Astrocyte (in vitro differentiated cells and primary cell): ENCODE data around the gene CNTN5. TPM values are rescaled to one million over a fixed set of nuclear protein-coding genes. Genes with fewer than 3 reads are reported as not detected.

Experiments used
- DNase-seq: peaks from one replicate; pipeline ENCODE4 v3.0.0-alpha.2; 2010; ENCODE audit warnings: low read depth
- FAIRE-seq: peaks from 2 replicates; lab custom pipeline; 2011; peaks lifted over from hg19 to GRCh38; lab: Jason Lieb, UNC
- H2AFZ ChIP-seq: 2 replicates; pipeline ENCODE4 v1.6.0; 2012; ENCODE audit warnings: low read depth, low read length, inconsistent platforms
- H3K27ac ChIP-seq: 2 replicates; pipeline ENCODE4 v1.5.1; 2011; ENCODE audit warnings: low read depth, low read length, inconsistent platforms
- H3K27me3 ChIP-seq: 2 replicates; pipeline ENCODE4 v1.6.0; 2011; ENCODE audit warnings: low read length, inconsistent platforms; ENCODE audit not compliant: insufficient read depth
- H3K36me3 ChIP-seq: 2 replicates; pipeline ENCODE4 v1.5.1; 2011; ENCODE audit warnings: low read length, inconsistent platforms; ENCODE audit not compliant: insufficient read depth
- H3K4me1 ChIP-seq: 2 replicates; pipeline ENCODE4 v1.5.1; 2011; ENCODE audit warnings: low read length, inconsistent platforms; ENCODE audit not compliant: insufficient read depth
- H3K4me2 ChIP-seq: 2 replicates; pipeline ENCODE4 v1.6.0; 2012; ENCODE audit warnings: low read length, inconsistent platforms
- H3K4me3 ChIP-seq: 2 replicates; pipeline ENCODE4 v1.5.1; 2011; ENCODE audit warnings: low read depth, mild to moderate bottlenecking, low read length, inconsistent platforms; ENCODE audit not compliant: insufficient read depth
- H3K79me2 ChIP-seq: 2 replicates; pipeline ENCODE4 v1.6.0; 2012; ENCODE audit warnings: mild to moderate bottlenecking, low read length, inconsistent platforms; ENCODE audit not compliant: insufficient read depth
- H3K9ac ChIP-seq: 2 replicates; pipeline ENCODE4 v1.6.0; 2012; ENCODE audit warnings: mild to moderate bottlenecking, low read length, inconsistent platforms
- H3K9me3 ChIP-seq: 2 replicates; pipeline ENCODE4 v1.5.1; 2012; ENCODE audit warnings: low read depth, mild to moderate bottlenecking, low read length, inconsistent platforms; ENCODE audit not compliant: insufficient read depth
- H4K20me1 ChIP-seq: 2 replicates; pipeline ENCODE4 v1.6.0; 2012; ENCODE audit warnings: low read length, inconsistent platforms; ENCODE audit not compliant: insufficient read depth
- H3K27ac Mint-ChIP-seq: one replicate; pipeline ENCODE4 v1.8.0; 2021; ENCODE audit warnings: mild to moderate bottlenecking, mixed read lengths; ENCODE audit not compliant: unreplicated experiment
- H3K27me3 Mint-ChIP-seq: one replicate; pipeline ENCODE4 v1.8.0; 2021; ENCODE audit warnings: low read depth, mixed read lengths; ENCODE audit not compliant: unreplicated experiment
- H3K36me3 Mint-ChIP-seq: one replicate; pipeline ENCODE4 v1.8.0; 2021; ENCODE audit warnings: low read depth, mixed read lengths; ENCODE audit not compliant: unreplicated experiment
- H3K4me1 Mint-ChIP-seq: one replicate; pipeline ENCODE4 v1.8.0; 2021; ENCODE audit warnings: low read depth, mixed read lengths; ENCODE audit not compliant: unreplicated experiment
- H3K4me3 Mint-ChIP-seq: one replicate; pipeline ENCODE4 v1.8.0; 2021; ENCODE audit warnings: mild to moderate bottlenecking, moderate library complexity, mixed read lengths; ENCODE audit not compliant: unreplicated experiment
- H3K9me3 Mint-ChIP-seq: one replicate; pipeline ENCODE4 v1.8.0; 2021; ENCODE audit warnings: mild to moderate bottlenecking, mixed read lengths; ENCODE audit not compliant: unreplicated experiment
- EZH2 ChIP-seq: IDR thresholded peaks from 2 replicates; pipeline ENCODE4 v1.6.1; 2012; ENCODE audit warnings: mild to moderate bottlenecking, low read length, inconsistent platforms; ENCODE audit not compliant: insufficient read depth
- total RNA-seq: library from RNA; stranded (reverse); gene quantifications from 2 replicates; pipeline ENCODE4 v1.2.1, GENCODE V29; 2021
- TF ChIP-seq, protein P1 (sequence below): IDR thresholded peaks from 2 replicates; pipeline ENCODE4 v1.5.1; 2011; ENCODE audit warnings: low read depth, mild to moderate bottlenecking, inconsistent platforms, low read length, moderate library complexity; ENCODE audit not compliant: insufficient read depth

CNTN5 gene
- total RNA-seq, 1 donor from 2014 or later, result 1.1 TPM

DNA sequence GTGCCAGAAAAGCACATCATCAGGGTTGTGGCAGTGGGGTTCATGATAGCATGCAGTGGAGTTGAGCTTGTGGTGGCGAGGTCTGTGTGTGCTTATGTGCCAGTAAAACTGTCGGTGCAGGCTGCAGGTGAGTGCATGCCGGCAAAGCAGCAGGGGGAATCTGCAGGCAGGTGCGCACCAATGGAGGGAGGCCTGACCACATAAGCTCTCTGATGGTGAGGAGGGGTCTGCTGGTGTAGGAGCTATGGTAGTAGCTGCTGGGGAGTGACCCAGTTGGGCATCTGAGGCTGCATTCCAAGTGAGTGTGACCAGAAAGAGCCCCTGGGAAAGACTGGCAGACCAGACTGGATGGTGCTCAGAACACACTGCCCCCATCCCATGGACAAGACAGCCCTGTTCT, 121.5 kb downstream of the CNTN5 start:
- H3K27ac Mint-ChIP-seq, result no peak overlapping the region
- TF ChIP-seq, protein P1, sequence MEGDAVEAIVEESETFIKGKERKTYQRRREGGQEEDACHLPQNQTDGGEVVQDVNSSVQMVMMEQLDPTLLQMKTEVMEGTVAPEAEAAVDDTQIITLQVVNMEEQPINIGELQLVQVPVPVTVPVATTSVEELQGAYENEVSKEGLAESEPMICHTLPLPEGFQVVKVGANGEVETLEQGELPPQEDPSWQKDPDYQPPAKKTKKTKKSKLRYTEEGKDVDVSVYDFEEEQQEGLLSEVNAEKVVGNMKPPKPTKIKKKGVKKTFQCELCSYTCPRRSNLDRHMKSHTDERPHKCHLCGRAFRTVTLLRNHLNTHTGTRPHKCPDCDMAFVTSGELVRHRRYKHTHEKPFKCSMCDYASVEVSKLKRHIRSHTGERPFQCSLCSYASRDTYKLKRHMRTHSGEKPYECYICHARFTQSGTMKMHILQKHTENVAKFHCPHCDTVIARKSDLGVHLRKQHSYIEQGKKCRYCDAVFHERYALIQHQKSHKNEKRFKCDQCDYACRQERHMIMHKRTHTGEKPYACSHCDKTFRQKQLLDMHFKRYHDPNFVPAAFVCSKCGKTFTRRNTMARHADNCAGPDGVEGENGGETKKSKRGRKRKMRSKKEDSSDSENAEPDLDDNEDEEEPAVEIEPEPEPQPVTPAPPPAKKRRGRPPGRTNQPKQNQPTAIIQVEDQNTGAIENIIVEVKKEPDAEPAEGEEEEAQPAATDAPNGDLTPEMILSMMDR, result no peak
- TF ChIP-seq EZH2, result no peak
- H3K36me3 Mint-ChIP-seq, result no peaks in the 10 kb centered on the region
- no peak overlapping the region for H3K4me3 Mint-ChIP-seq
- Histone ChIP-seq H3K4me2 (no peak overlapping the region), H3K9ac (no peak overlapping the region), H3K27me3 (no peaks in the 10 kb centered on the region), H3K27ac (no peak overlapping the region), H3K36me3 (no peaks in the 10 kb centered on the region), H3K9me3 (no peaks in the 10 kb centered on the region), H3K4me1 (no peaks in the 10 kb centered on the region), H3K4me3 (no peak overlapping the region), H2AFZ (no peak overlapping the region), H3K79me2 (no peaks in the 10 kb centered on the region), H4K20me1 (no peaks in the 10 kb centered on the region)
- no peaks in the 10 kb centered on the region for H3K27me3 Mint-ChIP-seq
- no peaks in the 10 kb centered on the region for H3K4me1 Mint-ChIP-seq
- no peaks in the 10 kb centered on the region for H3K9me3 Mint-ChIP-seq
- DNase-seq (no peak), FAIRE-seq (no peak)

DNA sequence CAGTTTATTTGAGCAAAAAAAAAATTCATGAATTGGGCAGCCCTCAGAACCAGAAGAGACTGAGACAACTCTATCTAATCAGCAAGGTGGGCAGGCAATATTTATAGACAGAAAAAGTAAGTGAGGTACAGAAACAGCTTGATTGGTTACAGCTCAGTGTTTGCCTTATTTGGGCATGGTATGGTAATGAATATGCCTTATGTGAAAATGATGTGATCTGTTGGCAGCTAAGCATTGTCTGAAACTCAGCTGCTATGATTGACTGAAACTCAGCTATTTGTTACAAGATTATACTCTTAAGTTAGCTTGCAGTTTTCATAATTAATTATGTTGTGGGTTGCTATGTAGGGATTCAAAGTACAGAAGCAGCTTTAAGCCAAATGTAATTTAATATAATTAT, 127.6 kb downstream of the CNTN5 start:
- H3K27me3 Mint-ChIP-seq, result no peaks in the 10 kb centered on the region
- no peak for TF ChIP-seq EZH2
- TF ChIP-seq, protein P1, result no peak

DNA sequence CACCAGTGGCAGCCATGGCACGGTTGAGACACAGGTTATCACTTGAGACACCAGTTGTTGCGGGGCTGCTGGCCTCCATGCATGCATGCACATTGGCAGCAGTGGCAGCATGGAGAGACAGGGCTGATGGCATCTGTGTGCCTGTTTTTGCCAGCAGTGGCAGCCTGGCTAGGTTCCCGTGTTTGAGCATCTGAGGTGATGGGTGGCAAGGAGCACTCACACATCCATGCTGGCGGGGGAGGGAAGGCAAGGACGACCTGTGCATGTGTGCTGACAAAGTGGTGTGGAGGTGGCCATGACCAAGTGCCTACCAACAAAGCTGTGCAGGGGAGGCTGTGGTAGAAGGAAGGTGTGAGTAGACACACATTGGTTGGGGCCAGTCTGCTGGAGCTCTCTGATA, 133.5 kb downstream of the CNTN5 start:
- FAIRE-seq (no peak), DNase-seq (no peak)
- Histone ChIP-seq H3K79me2 (no peaks in the 10 kb centered on the region), H3K27ac (no peak overlapping the region), H3K4me2 (no peak overlapping the region), H3K4me3 (no peak overlapping the region), H3K9me3 (no peaks in the 10 kb centered on the region), H3K9ac (no peak overlapping the region), H3K36me3 (no peaks in the 10 kb centered on the region), H4K20me1 (no peaks in the 10 kb centered on the region), H3K4me1 (no peaks in the 10 kb centered on the region), H3K27me3 (no peaks in the 10 kb centered on the region), H2AFZ (no peak overlapping the region)
- Mint-ChIP-seq H3K4me3 (no peak overlapping the region), H3K27ac (no peak overlapping the region), H3K36me3 (no peaks in the 10 kb centered on the region), H3K27me3 (no peaks in the 10 kb centered on the region), H3K4me1 (no peaks in the 10 kb centered on the region), H3K9me3 (peaks cover 3% of the 10 kb centered on the region)
- TF ChIP-seq EZH2, result no peak
- TF ChIP-seq, protein P1, result no peak

More for the DNA sequence above, 127.6 kb downstream of the CNTN5 start:
- H4K20me1 ChIP-seq, result no peaks in the 10 kb centered on the region
- H3K27ac ChIP-seq, result no peak overlapping the region
- H3K4me3 ChIP-seq, result no peak overlapping the region
- no peak overlapping the region for H2AFZ ChIP-seq
- Mint-ChIP-seq H3K9me3 (peaks cover 3% of the 10 kb centered on the region), H3K4me1 (no peaks in the 10 kb centered on the region), H3K4me3 (no peak overlapping the region), H3K36me3 (no peaks in the 10 kb centered on the region), H3K27ac (no peak overlapping the region)
- H3K9ac ChIP-seq, result no peak overlapping the region
- no peak overlapping the region for H3K4me2 ChIP-seq
- no peaks in the 10 kb centered on the region for H3K79me2 ChIP-seq
- FAIRE-seq (peak; percentile 9), DNase-seq (no peak)
- H3K4me1 ChIP-seq, result no peaks in the 10 kb centered on the region
- H3K27me3 ChIP-seq, result no peaks in the 10 kb centered on the region
- no peaks in the 10 kb centered on the region for H3K36me3 ChIP-seq
- H3K9me3 ChIP-seq, result no peaks in the 10 kb centered on the region
